NCI-H524 treated with DMSO at 0.1 percent for 48 hours (cell line): Measurements from ENCODE around the gene VAMP2.

Experiments used
- DNase-seq: peaks from one replicate; lab custom pipeline; 2025; lab: John Stamatoyannopoulos, UW

The VAMP2 gene

DNA sequence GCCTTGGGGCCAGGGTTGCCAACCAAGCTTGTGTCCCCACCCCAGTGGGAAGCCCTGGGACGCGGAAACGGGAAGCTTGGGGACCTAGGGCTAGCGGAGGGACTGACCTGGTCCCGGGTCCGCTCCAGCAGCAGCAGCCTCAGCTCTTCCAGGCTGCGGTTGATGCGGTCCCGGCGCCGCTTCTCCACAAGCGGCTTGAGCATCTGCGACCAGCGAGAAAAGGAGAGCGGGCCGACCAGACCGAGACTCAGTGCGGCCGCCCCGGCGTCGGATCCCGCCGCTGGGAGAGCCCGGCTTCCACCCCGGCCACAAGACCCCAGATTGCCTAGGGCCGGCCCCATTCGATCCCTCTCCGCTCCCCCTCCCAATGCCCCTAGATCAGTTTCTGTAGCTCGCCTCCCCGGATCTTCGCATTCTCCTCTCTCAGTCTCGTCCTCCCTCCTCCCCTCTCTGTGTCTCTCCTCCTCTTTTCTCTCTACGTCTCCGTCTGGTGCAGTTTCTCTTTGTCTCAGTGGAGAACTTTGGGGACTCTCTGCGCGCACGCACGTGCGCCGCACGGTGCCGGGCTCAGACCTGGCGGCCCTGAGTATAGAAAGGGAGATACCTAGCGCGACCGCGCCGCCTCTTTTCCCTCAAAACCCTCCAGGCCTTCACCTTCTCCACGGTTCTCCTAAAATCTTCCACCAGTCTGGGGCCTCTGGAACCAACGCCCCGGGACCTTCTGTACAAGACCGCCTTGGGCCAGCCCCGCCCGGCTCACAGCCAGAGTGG is 39.6 kb downstream of the VAMP2 start:
- no peak for DNase-seq

DNA sequence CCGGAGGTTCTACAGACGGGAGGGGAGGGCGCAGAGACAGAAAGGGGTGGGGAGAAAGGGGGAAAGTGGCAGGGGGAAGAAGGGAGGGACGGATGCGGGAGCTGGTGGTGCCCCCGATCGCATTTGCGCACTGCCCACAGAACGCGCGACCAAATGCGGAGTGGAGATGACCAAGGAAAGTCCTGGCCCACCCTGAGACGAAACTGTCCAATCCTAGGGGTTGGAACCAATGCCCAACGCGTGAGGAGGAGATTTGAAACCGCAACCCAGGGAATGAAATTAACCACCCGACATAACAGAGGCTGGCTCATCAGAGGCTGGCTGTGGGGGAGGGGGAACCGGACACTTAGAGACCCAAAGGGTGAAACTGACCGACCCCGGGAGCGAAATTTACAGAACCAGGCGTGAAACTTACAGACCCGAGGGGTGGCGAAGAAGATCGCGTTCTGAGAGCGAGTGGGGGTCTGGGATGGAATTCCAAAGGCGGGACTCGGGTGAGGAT is 40.3 kb downstream of the VAMP2 start:
- DNase-seq, result no peak

DNA sequence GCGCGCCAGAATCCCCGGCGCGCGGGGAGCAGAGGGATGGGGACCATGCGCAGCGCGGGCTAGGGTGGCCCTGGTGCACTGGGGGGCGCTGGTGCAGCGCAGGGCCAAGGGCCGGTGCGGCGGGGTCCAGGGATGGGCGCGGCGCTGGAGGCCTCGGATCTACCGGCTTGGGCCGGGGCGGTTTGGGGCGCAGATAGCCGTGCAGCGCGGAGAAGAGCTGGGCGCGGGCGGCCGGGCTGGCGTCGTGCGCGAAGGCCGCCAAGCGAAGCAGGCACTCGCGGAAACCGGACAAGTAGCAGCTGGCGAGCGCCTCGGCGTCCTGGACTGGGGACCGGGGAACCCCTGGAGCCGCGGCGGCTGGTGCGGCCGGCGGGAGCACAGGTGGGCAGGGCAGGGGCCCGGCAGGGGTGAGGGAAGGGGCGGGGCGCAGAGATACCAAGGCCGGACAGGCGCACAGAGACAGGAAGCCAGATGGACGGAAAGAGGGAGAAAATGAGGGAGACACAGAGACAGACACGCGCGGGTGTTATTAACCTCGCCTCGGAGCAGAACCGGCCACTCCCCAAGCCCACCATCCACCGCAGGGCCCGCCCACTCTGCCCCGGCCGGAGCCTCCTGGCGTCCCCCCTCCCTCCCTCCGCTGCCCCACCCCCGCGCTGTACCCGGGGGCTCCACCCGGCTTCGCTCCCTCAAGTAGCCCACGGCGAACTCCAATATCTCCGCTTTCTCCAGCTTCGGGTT is 40.9 kb downstream of the VAMP2 start:
- no peak for DNase-seq

DNA sequence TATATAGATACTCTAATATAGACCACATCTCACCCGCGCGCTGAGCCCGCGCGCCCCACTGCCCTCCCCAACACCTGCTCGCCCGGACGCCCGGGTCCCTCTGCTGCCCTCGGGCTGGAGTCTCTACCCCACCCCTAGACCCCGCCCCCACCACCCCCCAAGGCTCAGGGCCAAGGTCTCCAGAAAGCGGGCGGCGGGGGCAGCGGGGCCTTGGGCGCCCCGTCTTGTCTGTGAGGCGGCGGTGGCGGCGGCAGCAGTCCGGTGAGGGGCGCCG is 41.4 kb downstream of the VAMP2 start:
- DNase-seq, result no peak

DNA sequence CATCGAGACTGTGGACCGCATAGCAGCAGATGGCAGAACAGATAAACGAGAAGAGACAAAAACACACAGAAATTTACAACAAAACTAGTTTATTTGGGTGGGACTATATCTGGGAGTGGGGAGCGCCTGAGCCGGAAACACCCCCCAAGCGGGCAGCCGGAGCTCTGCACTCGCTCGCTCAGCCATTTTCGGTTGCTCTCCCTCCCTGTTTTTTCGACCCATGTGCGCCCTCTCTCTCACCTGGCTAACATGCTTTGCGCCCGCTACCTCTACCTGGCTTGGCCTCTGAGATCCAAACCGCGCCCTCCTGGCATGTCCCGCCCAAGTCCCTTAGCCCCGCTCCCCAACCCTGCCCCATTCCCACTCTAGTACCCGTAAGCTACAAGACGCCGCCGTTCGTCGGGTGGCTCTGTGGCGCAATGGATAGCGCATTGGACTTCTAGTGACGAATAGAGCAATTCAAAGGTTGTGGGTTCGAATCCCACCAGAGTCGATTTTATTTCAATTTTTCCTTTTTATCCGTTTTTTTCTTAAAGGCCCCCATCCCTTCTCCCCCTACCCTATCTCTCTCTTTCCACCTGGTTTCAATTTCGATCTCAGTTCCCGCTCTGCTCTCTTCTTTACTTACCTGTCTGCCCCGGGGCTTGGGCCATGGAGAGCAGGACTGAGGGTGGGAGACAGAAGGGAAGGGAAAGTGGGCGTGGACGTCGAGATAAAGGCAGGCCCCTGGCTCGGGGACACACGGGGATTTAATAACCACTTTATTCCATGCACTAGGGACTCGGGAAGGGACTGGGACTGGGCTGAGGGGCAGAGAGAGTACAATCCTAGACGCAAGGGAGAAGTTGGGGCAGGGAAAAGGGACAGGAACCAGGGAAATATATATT is 42.0 kb downstream of the VAMP2 start:
- no peak for DNase-seq

DNA sequence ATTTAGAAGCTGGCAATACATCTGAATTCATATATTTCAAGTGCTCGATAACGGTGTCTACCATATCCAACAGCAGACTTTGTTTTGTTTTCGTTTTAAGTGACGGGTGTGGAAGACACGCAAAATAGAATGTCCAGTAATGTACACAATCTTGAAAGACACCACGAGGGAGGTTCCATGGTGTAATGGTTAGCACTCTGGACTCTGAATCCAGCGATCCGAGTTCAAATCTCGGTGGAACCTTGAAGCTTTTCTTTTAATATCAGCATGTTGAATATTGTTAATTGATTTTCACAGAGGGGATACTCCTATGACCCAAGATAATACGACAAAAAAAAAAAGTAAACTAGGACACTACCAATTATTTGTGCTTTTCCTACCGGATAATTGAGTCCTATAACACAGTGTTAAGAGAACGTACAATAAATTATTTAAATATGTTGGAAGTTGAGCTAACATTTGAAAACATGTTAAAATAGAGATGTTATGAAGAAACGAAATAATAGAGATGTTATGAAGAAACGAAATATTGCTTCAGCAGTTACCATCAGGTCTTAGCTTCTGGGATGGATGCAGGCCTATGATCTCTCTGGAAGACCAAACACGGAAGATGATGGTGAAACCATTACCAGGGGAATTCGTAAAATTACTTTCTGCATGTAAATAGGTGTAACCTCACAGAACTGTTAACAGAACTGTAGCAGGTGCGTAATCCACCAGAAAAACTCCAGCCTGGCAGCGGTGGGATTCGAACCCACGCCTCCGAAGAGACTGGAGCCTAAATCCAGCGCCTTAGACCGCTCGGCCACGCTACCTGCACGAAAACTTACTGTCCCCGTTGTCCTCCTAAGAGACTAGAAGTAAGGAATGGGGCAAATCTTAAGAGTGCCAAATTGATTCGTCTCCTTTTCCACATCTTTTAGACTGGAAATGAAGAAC is 42.9 kb downstream of the VAMP2 start:
- DNase-seq, result peak; percentile 53

DNA sequence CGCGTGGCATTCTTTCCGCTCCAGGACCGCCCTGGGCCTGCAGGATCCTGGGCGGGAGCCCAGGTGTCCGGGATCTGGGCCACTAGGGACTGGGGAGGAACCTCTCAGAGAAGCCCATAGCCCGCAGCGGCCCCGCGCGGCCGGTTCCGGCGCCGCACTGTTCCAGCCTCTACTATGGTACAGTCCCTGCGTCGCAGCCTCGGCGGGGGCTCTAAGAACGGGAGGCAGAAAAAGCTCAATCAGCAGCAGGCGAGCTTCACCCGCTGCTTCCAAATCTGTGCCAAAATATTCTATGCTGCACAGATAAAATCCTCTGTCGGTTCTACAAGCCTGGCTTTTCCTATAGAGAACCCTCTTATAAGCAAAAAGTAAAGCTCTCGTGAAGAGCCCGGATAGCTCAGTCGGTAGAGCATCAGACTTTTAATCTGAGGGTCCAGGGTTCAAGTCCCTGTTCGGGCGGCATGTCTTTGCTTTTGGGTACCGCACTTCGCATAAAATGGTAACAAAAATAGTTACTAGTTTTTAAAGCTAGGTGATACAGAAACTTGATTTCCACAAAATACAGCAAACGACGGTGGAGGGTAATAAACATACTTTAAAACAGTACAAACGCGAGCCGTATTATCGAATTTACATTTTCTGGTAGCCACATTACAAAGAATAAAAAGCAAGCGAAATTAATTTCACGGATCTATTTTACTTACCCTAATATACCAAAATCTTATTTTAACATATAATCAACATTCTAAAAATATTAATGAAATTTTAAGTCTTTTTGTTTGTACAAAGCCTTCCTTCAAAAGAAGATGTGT is 43.8 kb downstream of the VAMP2 start:
- no peak for DNase-seq

DNA sequence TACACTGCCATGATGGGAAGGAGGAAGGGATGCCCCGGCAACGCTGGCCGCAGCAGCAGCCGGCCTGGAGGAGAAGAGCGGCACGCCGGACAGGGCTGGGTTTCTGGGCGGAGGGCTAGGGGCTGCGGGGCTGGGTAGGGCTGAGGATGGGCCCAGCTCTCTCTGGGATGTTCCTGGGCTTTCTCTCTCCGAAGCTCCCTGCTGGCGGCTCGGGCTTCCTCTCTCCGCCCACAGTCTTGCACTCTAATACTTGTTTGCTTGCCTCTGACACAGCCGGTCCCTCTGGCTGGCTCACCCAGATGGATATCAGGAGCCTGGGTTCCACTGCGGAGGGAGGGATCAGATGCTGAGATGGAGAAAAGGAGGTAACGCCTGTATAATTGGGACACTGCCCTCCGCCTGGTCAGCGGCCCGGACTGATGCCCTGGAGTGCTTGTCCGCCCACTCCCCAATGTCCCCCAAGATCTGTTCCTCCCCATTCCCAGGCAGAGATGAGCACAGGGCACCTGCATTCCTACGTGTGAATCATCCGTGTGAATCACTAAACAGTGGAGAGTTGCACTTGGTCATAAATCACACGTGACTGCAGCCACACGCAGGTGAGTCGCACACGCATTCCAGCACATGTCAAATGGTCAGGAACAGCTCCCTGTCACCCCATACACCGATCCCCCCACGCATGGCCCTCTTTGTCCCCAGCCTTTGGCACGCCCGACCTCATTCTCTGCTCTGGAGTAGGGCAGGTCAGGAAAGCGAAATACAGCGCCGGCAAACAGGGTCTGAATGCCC is 44.6 kb downstream of the VAMP2 start, which contains the start of gene ALOXE3:
TSS of gene ALOXE3 (minus strand) at position 535 of the 789 bp plus-strand sequence. CDS start at position 11, 524 bp downstream.
- DNase-seq, result no peak

DNA sequence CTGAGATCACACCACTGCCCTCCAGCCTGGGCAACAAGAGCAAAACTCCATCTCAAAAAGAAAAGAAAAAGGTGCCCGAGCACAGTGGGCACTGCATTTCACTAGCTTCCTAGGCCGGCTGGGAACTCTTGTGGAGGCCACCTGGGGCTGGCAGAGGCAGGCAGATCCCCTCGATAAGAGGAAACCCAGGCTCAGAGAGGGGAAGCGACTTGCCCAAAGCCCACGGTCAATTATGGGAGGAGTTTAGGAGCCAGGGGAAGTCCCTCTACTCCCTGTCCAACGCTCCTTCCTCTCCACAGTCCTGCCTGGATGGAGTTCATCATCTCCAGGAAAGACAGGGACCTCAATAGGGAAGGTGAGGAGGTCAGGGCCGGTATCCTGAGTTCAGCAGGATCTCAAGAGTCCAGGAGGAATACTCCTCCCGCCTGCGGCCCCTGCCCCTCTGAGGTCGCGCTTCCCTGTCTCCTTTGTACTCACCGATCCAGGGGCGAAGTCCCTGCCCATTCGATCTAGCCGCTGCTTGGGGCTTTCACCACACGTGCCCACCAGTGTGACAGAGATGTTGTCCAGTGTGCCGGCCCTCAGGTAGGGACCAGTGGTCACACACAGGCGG is 45.3 kb downstream of the VAMP2 start:
- DNase-seq, result no peak

DNA sequence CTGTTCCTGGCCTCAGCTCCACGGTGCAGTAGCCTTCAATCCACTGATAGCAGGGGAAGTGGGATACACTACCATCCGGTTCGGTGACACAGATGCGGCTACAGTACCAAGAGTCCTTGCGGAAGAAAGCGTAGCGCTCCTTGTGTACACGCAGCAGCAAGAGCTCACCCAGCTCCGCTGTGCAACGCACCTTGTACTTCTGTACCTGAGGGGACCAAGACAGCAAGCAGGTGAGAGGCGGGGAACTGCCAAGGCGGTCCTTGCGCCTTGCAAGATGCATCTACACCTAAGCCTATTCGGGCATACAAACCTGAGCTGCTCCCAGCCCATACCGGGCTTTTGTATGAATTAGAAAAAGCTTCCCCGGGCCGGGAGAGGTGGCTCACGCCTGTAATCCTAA is 46.0 kb downstream of the VAMP2 start:
- DNase-seq, result no peak

DNA sequence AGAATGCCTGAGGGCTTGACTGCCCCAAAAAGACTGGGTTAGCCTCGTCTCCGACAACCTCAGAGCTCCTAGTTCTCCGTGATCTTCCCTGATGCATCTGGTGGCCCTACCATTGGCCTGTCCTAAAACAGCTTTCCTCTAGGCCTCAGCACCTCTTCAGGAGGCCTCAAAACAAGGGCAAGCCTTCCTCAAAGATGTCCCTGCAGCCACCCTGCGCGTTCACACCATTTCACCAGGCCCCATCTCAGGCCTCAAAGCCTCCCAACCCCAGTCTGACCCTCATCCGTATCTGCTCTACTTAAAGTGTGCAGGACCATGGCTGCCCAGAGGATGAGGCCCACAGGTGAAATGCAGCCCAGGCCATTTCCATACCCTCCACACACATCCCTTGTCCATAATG is 51.8 kb downstream of the VAMP2 start:
- no peak for DNase-seq

DNA sequence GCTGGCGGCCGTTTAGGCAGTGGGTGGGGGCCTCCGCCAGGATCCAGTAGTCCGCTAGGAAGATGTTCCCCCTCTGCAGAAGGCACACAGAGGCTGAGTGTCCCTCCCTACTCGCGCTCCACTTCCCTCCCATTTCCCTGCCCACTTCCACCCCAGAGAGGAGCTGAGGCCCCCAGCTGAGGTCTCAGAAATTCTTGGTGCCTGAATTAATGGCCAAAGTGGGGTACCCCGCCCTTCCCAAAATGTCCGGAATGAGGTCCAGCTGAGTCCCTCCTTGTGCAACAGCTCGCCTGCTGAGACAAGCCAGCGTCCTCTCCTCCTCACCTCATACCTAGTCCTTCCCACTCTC is 52.3 kb downstream of the VAMP2 start:
- DNase-seq, result no peak

DNA sequence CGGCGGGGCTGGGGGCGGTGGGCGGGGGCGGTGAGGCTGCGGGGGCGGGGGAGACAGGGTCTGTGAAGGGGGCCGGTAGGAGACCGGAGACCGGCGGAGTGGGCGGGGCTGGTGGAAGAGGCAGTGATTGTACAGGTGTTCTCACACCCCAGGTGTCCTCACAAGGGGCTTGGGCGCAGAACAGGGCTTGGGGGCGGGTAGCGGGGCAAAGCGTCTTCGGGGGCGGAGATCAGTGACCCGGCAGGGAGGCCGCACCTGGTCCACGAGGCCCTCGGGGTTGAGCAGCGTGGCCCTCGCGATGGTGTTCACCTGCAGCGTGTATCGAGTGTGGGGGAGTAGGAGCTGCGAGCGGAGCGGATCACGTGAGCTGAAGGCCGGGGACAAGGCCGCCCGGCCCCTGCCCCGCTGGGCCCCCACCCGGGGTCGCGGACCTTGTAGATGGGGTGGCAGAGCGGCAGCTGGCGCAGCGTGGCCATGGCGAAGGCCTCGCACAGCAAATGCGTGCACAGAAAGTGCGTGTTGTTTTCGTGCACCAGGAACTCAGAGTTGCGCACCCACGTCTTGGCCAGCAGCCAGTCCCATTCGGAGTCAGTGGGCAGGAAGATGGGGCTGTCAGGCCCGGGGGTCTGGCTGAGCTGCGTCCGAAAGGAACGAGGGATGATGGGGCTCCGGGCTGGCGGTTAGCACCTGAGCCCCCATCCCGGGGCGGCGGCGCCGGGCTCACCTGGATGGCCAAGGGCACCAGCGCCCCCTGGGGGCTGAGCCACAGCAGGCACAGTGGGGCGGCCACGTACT is 52.9 kb downstream of the VAMP2 start:
- no peak for DNase-seq
